K562 (cell line): ENCODE data around the gene CSPG5. TPM values are rescaled to one million over a fixed set of nuclear protein-coding genes. Genes with fewer than 3 reads are reported as not detected.

ENCODE experiments used
- ATAC-seq: fragments of 200-7000 bp; cut with Tn5 transposase; 3 replicates; pipeline ENCODE4 v1.9.1; 2020; ENCODE audit warnings: moderate library complexity
- BruUV-seq: library from RNA; stranded (reverse); fragments of 400-500 nt; replicated peaks from 2 replicates; lab custom pipeline; 2021; lab: Mats Ljungman, UMichigan
- CTCF ChIA-PET: fragments of 300-600 bp; formaldehyde crosslinking; extraction: SDS; loops from one replicate; lab custom pipeline; 2021; ENCODE audit warnings: low intra/inter-chr PET ratio; lab: Yijun Ruan, JAX
- POLR2A ChIA-PET: fragments of 300-600, 350-650 bp; sonication (Branson Sonifier 250); formaldehyde crosslinking; extraction: SDS; loops from one replicate; lab custom pipeline; 2021; ENCODE audit warnings: antibody characterized with exemption, inconsistent platforms; lab: Yijun Ruan, JAX
- DNase-seq, 4 experiments: peaks; one replicate each; pipeline versions ENCODE4 v3.0.0 to v3.0.0-alpha.2; 2011 to 2018; ENCODE audit warnings: low spot score in 3 of 4, mixed read lengths in 3 of 4; ENCODE audit errors: extremely low read depth in 1 of 4
- FAIRE-seq: peaks from 2 replicates; lab custom pipeline; 2011; peaks lifted over from hg19 to GRCh38; lab: Jason Lieb, UNC
- H2AFZ ChIP-seq: 2 replicates; pipeline ENCODE4 v1.6.0; 2011; ENCODE audit warnings: low read depth, low read length, control low read depth, inconsistent platforms
- H3K27ac ChIP-seq: fragments of 200-600 bp; 3 replicates; pipeline ENCODE4 v1.8.0; 2011; ENCODE audit warnings: low read depth, mild to moderate bottlenecking, control low read depth, inconsistent platforms, low read length, moderate library complexity, mixed read lengths; ENCODE audit errors: extremely low read depth
- H3K27me3 ChIP-seq, 2 experiments: fragments of 300-600 bp in 1 of 2; 2 replicates in 1 of 2; 3 replicates in 1 of 2; pipeline versions ENCODE4 v1.6.0 to v1.8.0; 2011; ENCODE audit warnings: inconsistent platforms in 2 of 2, low read length in 2 of 2, mild to moderate bottlenecking in 1 of 2, mixed read lengths in 1 of 2, moderate library complexity in 1 of 2; ENCODE audit not compliant: control insufficient read depth in 2 of 2, insufficient read depth in 2 of 2
- H3K36me3 ChIP-seq: fragments of 300-600 bp; 3 replicates; pipeline ENCODE4 v1.8.0; 2011; ENCODE audit warnings: mild to moderate bottlenecking, low read length, inconsistent platforms; ENCODE audit not compliant: control insufficient read depth, insufficient read depth
- H3K4me1 ChIP-seq, 2 experiments: fragments of 200-600 bp in 1 of 2; replicated peaks in 1 of 2; 2 replicates in 1 of 2; 3 replicates in 1 of 2; pipeline versions ENCODE4 v1.5.1 to v1.8.0; 2011; ENCODE audit warnings: inconsistent platforms in 2 of 2, low read length in 2 of 2, mild to moderate bottlenecking in 1 of 2, mixed read lengths in 1 of 2, moderate library complexity in 1 of 2; ENCODE audit not compliant: control insufficient read depth in 2 of 2, insufficient read depth in 2 of 2
- H3K4me2 ChIP-seq: 2 replicates; pipeline ENCODE4 v1.6.1; 2011; ENCODE audit warnings: low read length, control low read depth, inconsistent platforms, mixed read lengths; ENCODE audit not compliant: insufficient read depth
- H3K4me3 ChIP-seq: fragments of 200-600 bp; sonication (generic), shearing (Covaris generic); 2 replicates; pipeline ENCODE4 v1.5.1; 2016; ENCODE audit warnings: control low read depth, inconsistent platforms
- H3K79me2 ChIP-seq: fragments of 200-600 bp; 3 replicates; pipeline ENCODE4 v1.8.0; 2011; ENCODE audit warnings: low read length, inconsistent platforms; ENCODE audit not compliant: control insufficient read depth, insufficient read depth
- H3K9ac ChIP-seq, 2 experiments: 2 replicates each; pipeline versions ENCODE4 v1.6.0 to v1.6.1; 2011; ENCODE audit warnings: low read depth in 2 of 2, low read length in 2 of 2, control low read depth in 1 of 2, inconsistent platforms in 1 of 2, mild to moderate bottlenecking in 1 of 2, mixed read lengths in 1 of 2; ENCODE audit not compliant: insufficient read depth in 1 of 2
- H3K9me1 ChIP-seq: one replicate; pipeline ENCODE4 v1.6.0; 2011; ENCODE audit warnings: inconsistent platforms, mild to moderate bottlenecking, low read length, moderate library complexity; ENCODE audit not compliant: control insufficient read depth, insufficient read depth
- H3K9me3 ChIP-seq: replicated peaks from 2 replicates; pipeline ENCODE4 v1.5.1; 2011; ENCODE audit warnings: low read depth, low read length, inconsistent platforms; ENCODE audit not compliant: control insufficient read depth, insufficient read depth
- H4K20me1 ChIP-seq: replicated peaks from 2 replicates; pipeline ENCODE4 v1.6.1; 2011; ENCODE audit warnings: low read length, inconsistent platforms, mixed read lengths; ENCODE audit not compliant: control insufficient read depth, insufficient read depth
- ETV1 ChIP-seq: fragments of 450-650 bp; conservative IDR thresholded peaks from 2 replicates; pipeline ENCODE4 v1.6.1; 2016; ENCODE audit warnings: missing genetic modification characterization, control low read depth, low read depth, missing compliant biosample characterization
- GATAD2B ChIP-seq: fragments of 450-650 bp; IDR thresholded peaks from 2 replicates; pipeline ENCODE4 v1.6.1; 2017; ENCODE audit warnings: mild to moderate bottlenecking, borderline replicate concordance
- HEY1 ChIP-seq: fragments of 250-450 bp; sonication (Bioruptor Pico); IDR thresholded peaks from 2 replicates; pipeline ENCODE4 v1.5.0; 2020; ENCODE audit warnings: mild to moderate bottlenecking, moderate library complexity, borderline replicate concordance
- KDM5B ChIP-seq: fragments of 200-600 bp; sonication (generic); IDR thresholded peaks from 2 replicates; pipeline ENCODE4 v1.6.1; 2012; ENCODE audit warnings: low read depth, mild to moderate bottlenecking, moderate library complexity, low read length, control low read depth, inconsistent platforms; ENCODE audit not compliant: insufficient replicate concordance
- MEF2A ChIP-seq: IDR thresholded peaks from 2 replicates; pipeline ENCODE4 v1.6.1; 2011; ENCODE audit warnings: low read depth, mild to moderate bottlenecking, low read length, moderate library complexity; ENCODE audit not compliant: control insufficient read depth
- NCOR1 ChIP-seq: fragments of 450-650 bp; IDR thresholded peaks from 2 replicates; pipeline ENCODE4 v1.6.1; 2016; ENCODE audit warnings: mild to moderate bottlenecking, moderate library complexity
- PHB2 ChIP-seq: fragments of 450-650 bp; IDR thresholded peaks from 2 replicates; pipeline ENCODE4 v1.6.1; 2017; ENCODE audit warnings: low read depth
- PML ChIP-seq: IDR thresholded peaks from 2 replicates; pipeline ENCODE4 v1.6.1; 2012; ENCODE audit warnings: low read length, inconsistent platforms
- POLR3A ChIP-seq: IDR thresholded peaks from 2 replicates; pipeline ENCODE4 v1.6.1; 2011; ENCODE audit warnings: borderline replicate concordance, mild to moderate bottlenecking, moderate library complexity; ENCODE audit not compliant: insufficient read length, insufficient read depth; ENCODE audit errors: extremely low read depth
- RUNX1 ChIP-seq: sonication (generic); IDR thresholded peaks from 2 replicates; pipeline ENCODE4 v1.6.1; 2016; ENCODE audit warnings: antibody characterized with exemption, low read depth
- TCF7 ChIP-seq: sonication (generic); IDR thresholded peaks from 2 replicates; pipeline ENCODE4 v1.6.1; 2016; ENCODE audit warnings: antibody characterized with exemption, borderline replicate concordance
- ZC3H11A ChIP-seq: IDR thresholded peaks from 2 replicates; pipeline ENCODE4 v1.6.1; 2012; ENCODE audit warnings: low read depth, low read length, improper control_type of control experiment
- ZFP36 ChIP-seq: fragments of 150-350 bp; IDR thresholded peaks from 2 replicates; pipeline ENCODE4 v1.6.1; 2018; ENCODE audit warnings: low read length, low read depth; ENCODE audit not compliant: partially characterized antibody
- ZNF184 ChIP-seq: sonication (generic); formaldehyde crosslinking; IDR thresholded peaks from 2 replicates; pipeline ENCODE4 v1.5.0; 2020; ENCODE audit warnings: missing genetic modification reagents
- WGBS: fragments of 100-300 bp; shearing (Covaris generic); methylation state at CpG from one replicate; pipeline ENCODE4 v1.1.6; 2016; ENCODE audit warnings: low coverage, mixed read lengths; ENCODE audit not compliant: insufficient coverage; ENCODE audit errors: missing lambda C conversion rate; 5-methylcytosine and 5-hydroxymethylcytosine counted together
- in situ Hi-C: fragments of 300-500 bp; cut with MboI; formaldehyde crosslinking; loops from 4 replicates; pipeline ENCODE4 v1.15.0; 2018; ENCODE audit warnings: inconsistent platforms, mixed read lengths
- intact Hi-C: fragments of 100-400 bp; cut with micrococcal nuclease; formaldehyde crosslinking; loops from 2 replicates; pipeline ENCODE4 v1.14.2; 2022
- polyA plus RNA-seq, 8 experiments: library from polyadenylated mRNA; depleted of rRNA in 4 of 8; stranded (reverse) in 5 of 8; unstranded in 3 of 8; fragments of >200 nt; fragmentation: Nextera tagmentation in 2 of 8; fragmentation: Illumina TruSeq in 1 of 8; extraction: Ambion mirVana in 2 of 8; extraction: Trizol in 1 of 8; gene quantifications; 2 replicates each; pipeline versions ENCODE4 v1.2.1 to v1.2.3, GENCODE V29; 2011 to 2014; ENCODE audit warnings: inconsistent platforms in 1 of 8, missing spikeins in 1 of 8
- total RNA-seq, 7 experiments: library from RNA; depleted of rRNA in 6 of 7; stranded (reverse); fragments of >200 nt in 6 of 7; fragmentation: Illumina TruSeq in 2 of 7; extraction: Trizol in 2 of 7; gene quantifications; 2 replicates each; pipeline versions ENCODE4 v1.2.1 to v1.2.3, GENCODE V29; 2011 to 2021; ENCODE audit warnings: low replicate concordance in 1 of 7
- TF ChIP-seq, protein P1 (sequence below): fragments of 250-450 bp; sonication (Bioruptor Pico); IDR thresholded peaks from 2 replicates; pipeline ENCODE4 v1.4.0; 2020; ENCODE audit warnings: mild to moderate bottlenecking
- TF ChIP-seq, protein P2 (sequence below): sonication (generic); formaldehyde crosslinking; IDR thresholded peaks from 2 replicates; pipeline ENCODE4 v1.9.0; 2022; ENCODE audit warnings: mild to moderate bottlenecking, missing genetic modification reagents

The CSPG5 gene
- total and polyA plus RNA-seq, 9 of the 15 experiments (the other 6 are each of a cell fraction or from before 2014, with no cell fraction given) = 0.06 to 3.3 (median 2.4) TPM

DNA sequence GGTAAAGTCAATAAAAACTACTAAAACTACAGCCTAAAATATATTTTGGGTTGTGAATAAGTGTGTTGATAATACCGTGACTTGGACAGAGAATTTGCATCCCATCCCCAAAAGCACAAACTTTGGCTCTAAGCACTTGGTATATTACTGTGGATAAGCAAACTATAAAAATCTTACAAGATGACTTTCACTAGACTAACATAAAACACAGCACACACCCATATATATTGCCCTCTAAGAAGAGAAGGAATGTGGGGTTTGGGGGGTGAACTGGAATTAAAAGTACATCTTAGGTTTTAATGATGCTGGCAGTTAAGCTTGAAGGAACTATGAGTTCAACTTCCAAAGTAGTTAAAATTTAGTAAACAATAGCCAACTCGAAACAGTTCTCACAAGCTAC lies 28.7 kb upstream of the CSPG5 start:
- Histone ChIP-seq H3K9me1 (no peaks in the 10 kb centered on the region), H3K36me3 (peaks cover 96% of the 10 kb centered on the region), H2AFZ (no peak overlapping the region), H3K4me3 (no peak overlapping the region), H3K9ac (no peak overlapping the region), H3K27ac (no peak overlapping the region), H3K9me3 (no peaks in the 10 kb centered on the region), H4K20me1 (no peaks in the 10 kb centered on the region; the same call in 1 of the 2 replicates), H3K4me1 (no peaks in the 10 kb centered on the region), H3K79me2 (no peaks in the 10 kb centered on the region; the same call in 2 of the 3 replicates), H3K4me2 (no peak overlapping the region), H3K27me3 (no peaks in the 10 kb centered on the region)
- BruUV-seq = no TSS peak
- ChIA-PET CTCF (no interaction called here), POLR2A (interaction anchor here (0.7 to 1.0 kb wide), 2 partner anchors 10 to 16 kb away, joined by 3 read pairs; no protein-coding TSS in a partner anchor)
- in situ Hi-C loops (no loop called here), intact Hi-C loops (no loop called here)
- TF ChIP-seq ZC3H11A (no peak), MEF2A (no peak), PHB2 (no peak), HEY1 (no peak), GATAD2B (no peak)
- DNase-seq = no peak
- 89% methylated on average over 2 of the region's 2 CpGs for WGBS
- no peak for ATAC-seq
- FAIRE-seq = no peak

DNA sequence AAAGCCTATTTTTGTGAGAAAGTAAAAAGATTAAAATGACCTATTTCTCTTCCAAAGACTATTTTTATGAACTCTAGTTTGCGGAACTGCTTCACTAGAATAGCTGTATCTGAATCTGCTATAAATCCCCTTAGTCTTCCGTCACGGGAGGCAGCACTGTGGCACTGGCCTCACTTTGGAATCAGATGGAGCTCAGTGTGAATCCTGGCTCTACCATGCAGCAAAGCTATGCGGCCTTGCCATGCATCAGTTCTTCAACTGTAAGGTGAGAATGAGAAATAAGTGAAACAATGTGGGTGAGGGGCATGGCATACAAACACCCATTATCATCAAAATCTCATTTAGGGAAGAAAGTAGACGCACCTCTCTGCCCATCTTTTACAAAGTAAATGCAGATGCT lies 27.5 kb upstream of the CSPG5 start:
- Histone ChIP-seq H3K9ac (no peak overlapping the region), H3K4me2 (no peak overlapping the region), H3K9me3 (no peaks in the 10 kb centered on the region), H4K20me1 (no peaks in the 10 kb centered on the region; the same call in 1 of the 2 replicates), H3K79me2 (no peaks in the 10 kb centered on the region; the same call in 2 of the 3 replicates), H3K27ac (no peak overlapping the region), H3K9me1 (no peaks in the 10 kb centered on the region), H3K36me3 (peaks cover 93% of the 10 kb centered on the region), H3K4me1 (no peaks in the 10 kb centered on the region), H3K4me3 (no peak overlapping the region), H3K27me3 (no peaks in the 10 kb centered on the region), H2AFZ (no peak overlapping the region)
- POLR2A ChIA-PET = interaction anchor here (0.6 kb wide), 1 partner anchor 11 kb away, joined by 4 read pairs; no protein-coding TSS in a partner anchor
- BruUV-seq = no TSS peak
- ATAC-seq (no peak), FAIRE-seq (no peak), DNase-seq (no peak)
- WGBS = 95% methylated on average over 5 of the region's 5 CpGs
- in situ Hi-C loops = no loop called here
- CTCF ChIA-PET = no interaction called here
- intact Hi-C loops = no loop called here
- no peak for TF ChIP-seq ZFP36
- no peak for TF ChIP-seq NCOR1
- no peak for TF ChIP-seq PML
- no peak for TF ChIP-seq POLR3A
- TF ChIP-seq TCF7 = no peak
- TF ChIP-seq ZNF184 (CRISPR knock-in tag) = no peak
- TF ChIP-seq, protein P1, sequence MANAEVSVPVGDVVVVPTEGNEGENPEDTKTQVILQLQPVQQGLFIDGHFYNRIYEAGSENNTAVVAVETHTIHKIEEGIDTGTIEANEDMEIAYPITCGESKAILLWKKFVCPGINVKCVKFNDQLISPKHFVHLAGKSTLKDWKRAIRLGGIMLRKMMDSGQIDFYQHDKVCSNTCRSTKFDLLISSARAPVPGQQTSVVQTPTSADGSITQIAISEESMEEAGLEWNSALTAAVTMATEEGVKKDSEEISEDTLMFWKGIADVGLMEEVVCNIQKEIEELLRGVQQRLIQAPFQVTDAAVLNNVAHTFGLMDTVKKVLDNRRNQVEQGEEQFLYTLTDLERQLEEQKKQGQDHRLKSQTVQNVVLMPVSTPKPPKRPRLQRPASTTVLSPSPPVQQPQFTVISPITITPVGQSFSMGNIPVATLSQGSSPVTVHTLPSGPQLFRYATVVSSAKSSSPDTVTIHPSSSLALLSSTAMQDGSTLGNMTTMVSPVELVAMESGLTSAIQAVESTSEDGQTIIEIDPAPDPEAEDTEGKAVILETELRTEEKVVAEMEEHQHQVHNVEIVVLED (CRISPR knock-in tag) = no peak
- TF ChIP-seq RUNX1 = no peak
- no peak for TF ChIP-seq ETV1 (tag)
- TF ChIP-seq, protein P2, sequence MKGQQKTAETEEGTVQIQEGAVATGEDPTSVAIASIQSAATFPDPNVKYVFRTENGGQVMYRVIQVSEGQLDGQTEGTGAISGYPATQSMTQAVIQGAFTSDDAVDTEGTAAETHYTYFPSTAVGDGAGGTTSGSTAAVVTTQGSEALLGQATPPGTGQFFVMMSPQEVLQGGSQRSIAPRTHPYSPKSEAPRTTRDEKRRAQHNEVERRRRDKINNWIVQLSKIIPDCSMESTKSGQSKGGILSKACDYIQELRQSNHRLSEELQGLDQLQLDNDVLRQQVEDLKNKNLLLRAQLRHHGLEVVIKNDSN (CRISPR knock-in tag) = no peak
- no peak for TF ChIP-seq KDM5B
